Liver (tissue), 9 donors: Measurements from ENCODE around the gene ARHGAP1. TPM values are rescaled to one million over a fixed set of nuclear protein-coding genes. Genes with fewer than 3 reads are reported as not detected.
A peak's percentile ranks its signal among the peaks of the same experiment; 100 is the strongest.
"Not testable (repeated sequence)": the region's sequence is repeated elsewhere in the genome, so short reads cannot be mapped to it uniquely, and the experiment has no call there.

Experiments
- DNase-seq: peaks from one replicate; pipeline ENCODE4 v3.0.0-alpha.2; 2017; ENCODE audit warnings: low spot score
- H3K27ac ChIP-seq, 2 donors: one replicate each; pipeline ENCODE4 v1.7.0; 2013; ENCODE audit warnings: inconsistent platforms in 2 of 2, low read length in 2 of 2, control low read depth in 1 of 2, low read depth in 1 of 2, mild to moderate bottlenecking in 1 of 2
- H3K27me3 ChIP-seq, 4 donors: one replicate each; pipeline versions ENCODE4 v1.6.1 to v1.7.0; 2013; ENCODE audit warnings: low read length in 3 of 4, inconsistent platforms in 1 of 4, mild to moderate bottlenecking in 1 of 4, moderate library complexity in 1 of 4; ENCODE audit not compliant: control insufficient read depth in 4 of 4, insufficient read depth in 4 of 4
- H3K36me3 ChIP-seq, 4 donors: one replicate each; pipeline versions ENCODE4 v1.6.1 to v1.7.0; 2013; ENCODE audit warnings: low read length in 3 of 4, mild to moderate bottlenecking in 3 of 4, low read depth in 1 of 4, moderate library complexity in 1 of 4; ENCODE audit not compliant: control insufficient read depth in 4 of 4, insufficient read depth in 3 of 4
- H3K4me1 ChIP-seq, 4 donors: one replicate each; pipeline versions ENCODE4 v1.6.1 to v1.7.0; 2013; ENCODE audit warnings: low read length in 3 of 4, mild to moderate bottlenecking in 3 of 4, moderate library complexity in 1 of 4; ENCODE audit not compliant: control insufficient read depth in 4 of 4, insufficient read depth in 4 of 4
- H3K4me3 ChIP-seq, 3 donors: one replicate each; pipeline versions ENCODE4 v1.6.1 to v1.7.0; 2013; ENCODE audit warnings: low read length in 3 of 3, control low read depth in 1 of 3, low read depth in 1 of 3, mild to moderate bottlenecking in 1 of 3
- H3K9ac ChIP-seq, 2 donors: one replicate each; pipeline ENCODE4 v1.7.0; 2013; ENCODE audit warnings: low read length in 2 of 2, mild to moderate bottlenecking in 2 of 2, moderate library complexity in 2 of 2, control low read depth in 1 of 2, low read depth in 1 of 2
- H3K9me3 ChIP-seq, 4 donors: one replicate each; pipeline versions ENCODE4 v1.6.1 to v1.7.0; 2013; ENCODE audit warnings: low read length in 3 of 4; ENCODE audit not compliant: control insufficient read depth in 4 of 4
- EGR1 ChIP-seq, 2 donors: IDR thresholded peaks; 2 replicates each; pipeline ENCODE4 v1.6.1; 2016 to 2018; ENCODE audit warnings: antibody characterized with exemption in 2 of 2, low read depth in 2 of 2
- GABPA ChIP-seq, 2 donors: IDR thresholded peaks in 1 of 2; conservative IDR thresholded peaks in 1 of 2; 2 replicates each; pipeline ENCODE4 v1.6.1; 2016; ENCODE audit warnings: antibody characterized with exemption in 2 of 2, mild to moderate bottlenecking in 1 of 2, moderate library complexity in 1 of 2
- HNF4A ChIP-seq, 2 donors: conservative IDR thresholded peaks; 2 replicates each; pipeline ENCODE4 v1.6.1; 2016; ENCODE audit warnings: antibody characterized with exemption in 2 of 2, mild to moderate bottlenecking in 2 of 2
- JUND ChIP-seq, 2 donors: IDR thresholded peaks; 2 replicates each; pipeline ENCODE4 v1.6.1; 2016; ENCODE audit warnings: antibody characterized with exemption in 2 of 2
- NR2F2 ChIP-seq: IDR thresholded peaks from 2 replicates; pipeline ENCODE4 v1.6.1; 2016; ENCODE audit warnings: antibody characterized with exemption
- RAD21 ChIP-seq, 2 donors: IDR thresholded peaks; 2 replicates each; pipeline ENCODE4 v1.6.1; 2016; ENCODE audit warnings: antibody characterized with exemption in 2 of 2, mild to moderate bottlenecking in 2 of 2
- RXRA ChIP-seq, 2 donors: IDR thresholded peaks; 2 replicates each; pipeline ENCODE4 v1.6.1; 2017 to 2018; ENCODE audit warnings: antibody characterized with exemption in 2 of 2, mild to moderate bottlenecking in 1 of 2
- SP1 ChIP-seq: IDR thresholded peaks from 2 replicates; pipeline ENCODE4 v1.6.1; 2018; ENCODE audit warnings: antibody characterized with exemption, mild to moderate bottlenecking
- YY1 ChIP-seq: IDR thresholded peaks from 2 replicates; pipeline ENCODE4 v1.6.1; 2016; ENCODE audit warnings: antibody characterized with exemption, mild to moderate bottlenecking
- WGBS: extraction: QIAGEN DNeasy Blood & Tissue Kit; methylation state at CpG from one replicate; pipeline ENCODE4 v1.1.7; 2013; 5-methylcytosine and 5-hydroxymethylcytosine counted together
- polyA plus RNA-seq, 2 donors: library from polyadenylated mRNA; stranded (reverse) in 1 of 2; unstranded in 1 of 2; fragments of 200-250 nt in 1 of 2; fragments of >200 nt in 1 of 2; fragmentation: Nextera tagmentation in 1 of 2; extraction: Ambion mirVana in 1 of 2; gene quantifications; one replicate each; pipeline versions ENCODE4 v1.2.1 to v1.2.3, GENCODE V29; 2013 to 2015
- total RNA-seq, 2 donors: library from RNA; depleted of rRNA; stranded (reverse); fragments of >200 nt; gene quantifications; one replicate each; pipeline ENCODE4 v1.2.3, GENCODE V29; 2014
- TF ChIP-seq, protein P1 (sequence below): fragments of 150-350 bp; IDR thresholded peaks from 2 replicates; pipeline ENCODE4 v1.5.1; 2017; ENCODE audit warnings: improper control_type of control experiment, low read depth, low read length; ENCODE audit not compliant: missing input control
- TF ChIP-seq, protein P2 (sequence below): IDR thresholded peaks from 2 replicates; pipeline ENCODE4 v1.6.1; 2016; ENCODE audit warnings: antibody characterized with exemption
- donor health status: healthy.
- donor health status: healthy.
- donor health status: healthy.
- donor health status: healthy.
- donor health status: healthy.

ARHGAP1 gene
- total and polyA plus RNA-seq, 4 donors = 10.9 to 21.9 (median 20.1) TPM

- TF ChIP-seq HNF4A (conservative IDR thresholded peaks at IDR 0.05) (peak; percentile 36 to 37), NR2F2 (peak; percentile 63), RAD21 (IDR thresholded peaks at IDR 0.05) (no peak), YY1 (no peak), RXRA (IDR thresholded peaks at IDR 0.05) (peak; percentile 46 to 68), SP1 (peak; percentile 56), GABPA (IDR thresholded peaks at IDR 0.05 in 1 of 2, conservative IDR thresholded peaks at IDR 0.05 in 1 of 2) (peak in 1 of 2 donors; percentile 38)
- TF ChIP-seq, protein P1, sequence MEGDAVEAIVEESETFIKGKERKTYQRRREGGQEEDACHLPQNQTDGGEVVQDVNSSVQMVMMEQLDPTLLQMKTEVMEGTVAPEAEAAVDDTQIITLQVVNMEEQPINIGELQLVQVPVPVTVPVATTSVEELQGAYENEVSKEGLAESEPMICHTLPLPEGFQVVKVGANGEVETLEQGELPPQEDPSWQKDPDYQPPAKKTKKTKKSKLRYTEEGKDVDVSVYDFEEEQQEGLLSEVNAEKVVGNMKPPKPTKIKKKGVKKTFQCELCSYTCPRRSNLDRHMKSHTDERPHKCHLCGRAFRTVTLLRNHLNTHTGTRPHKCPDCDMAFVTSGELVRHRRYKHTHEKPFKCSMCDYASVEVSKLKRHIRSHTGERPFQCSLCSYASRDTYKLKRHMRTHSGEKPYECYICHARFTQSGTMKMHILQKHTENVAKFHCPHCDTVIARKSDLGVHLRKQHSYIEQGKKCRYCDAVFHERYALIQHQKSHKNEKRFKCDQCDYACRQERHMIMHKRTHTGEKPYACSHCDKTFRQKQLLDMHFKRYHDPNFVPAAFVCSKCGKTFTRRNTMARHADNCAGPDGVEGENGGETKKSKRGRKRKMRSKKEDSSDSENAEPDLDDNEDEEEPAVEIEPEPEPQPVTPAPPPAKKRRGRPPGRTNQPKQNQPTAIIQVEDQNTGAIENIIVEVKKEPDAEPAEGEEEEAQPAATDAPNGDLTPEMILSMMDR = no peak
- Histone ChIP-seq H3K27ac (peak overlapping the region; percentile 85 to 92), H3K4me1 (peaks cover 0 to 13% (median 5%) of the 10 kb centered on the region in 4 donors), H3K4me3 (no peak overlapping the region), H3K9ac (no peak overlapping the region), H3K27me3 (no peaks in the 10 kb centered on the region), H3K36me3 (peaks cover 2 to 11% (median 6%) of the 10 kb centered on the region in 4 donors), H3K9me3 (no peaks in the 10 kb centered on the region)
- 48% methylated on average over 10 of the region's 10 CpGs for WGBS
- DNase-seq = no peak
These were observed 10.4 kb upstream of the ARHGAP1 start for GRCh38 chr11:46710821-46711269.

GRCh38 chr11:46709351-46709750 lies 8.9 kb upstream of the ARHGAP1 start:
- 95% methylated on average over 9 of the region's 9 CpGs for WGBS
- H3K4me3 ChIP-seq = not testable (repeated sequence)

GRCh38 chr11:46706886-46707285 lies 6.5 kb upstream of the ARHGAP1 start:
- no peak overlapping the region for H3K4me3 ChIP-seq
- H3K9ac ChIP-seq = no peak overlapping the region
- DNase-seq = no peak
- peaks cover 12 to 44% (median 34%) of the 10 kb centered on the region in 4 donors for H3K36me3 ChIP-seq
- H3K27ac ChIP-seq = no peak overlapping the region
- 92% methylated on average over 7 of the region's 7 CpGs for WGBS
- no peaks in the 10 kb centered on the region for H3K27me3 ChIP-seq
- TF ChIP-seq JUND (IDR thresholded peaks at IDR 0.05) (no peak), EGR1 (IDR thresholded peaks at IDR 0.05; ENCODE audit: low read depth in 2 of 2) (no peak)
- no peaks in the 10 kb centered on the region for H3K9me3 ChIP-seq
- H3K4me1 ChIP-seq = peaks cover 0 to 20% (median 13%) of the 10 kb centered on the region in 4 donors

More at GRCh38 chr11:46709351-46709750, 8.9 kb upstream of the ARHGAP1 start:
- not testable (repeated sequence) for DNase-seq, H3K9me3 ChIP-seq, H3K4me1 ChIP-seq, H3K9ac ChIP-seq, H3K27me3 ChIP-seq, H3K27ac ChIP-seq
- H3K36me3 ChIP-seq = peaks cover 10 to 26% (median 18%) of the 10 kb centered on the region in 4 donors

GRCh38 chr11:46705070-46705688 lies 4.8 kb upstream of the ARHGAP1 start:
- WGBS = 98% methylated on average over 31 of the region's 31 CpGs
- no peak overlapping the region for H3K27ac ChIP-seq
- TF ChIP-seq NR2F2 = no peak
- no peak for TF ChIP-seq RAD21 (IDR thresholded peaks at IDR 0.05)
- TF ChIP-seq, protein P2, sequence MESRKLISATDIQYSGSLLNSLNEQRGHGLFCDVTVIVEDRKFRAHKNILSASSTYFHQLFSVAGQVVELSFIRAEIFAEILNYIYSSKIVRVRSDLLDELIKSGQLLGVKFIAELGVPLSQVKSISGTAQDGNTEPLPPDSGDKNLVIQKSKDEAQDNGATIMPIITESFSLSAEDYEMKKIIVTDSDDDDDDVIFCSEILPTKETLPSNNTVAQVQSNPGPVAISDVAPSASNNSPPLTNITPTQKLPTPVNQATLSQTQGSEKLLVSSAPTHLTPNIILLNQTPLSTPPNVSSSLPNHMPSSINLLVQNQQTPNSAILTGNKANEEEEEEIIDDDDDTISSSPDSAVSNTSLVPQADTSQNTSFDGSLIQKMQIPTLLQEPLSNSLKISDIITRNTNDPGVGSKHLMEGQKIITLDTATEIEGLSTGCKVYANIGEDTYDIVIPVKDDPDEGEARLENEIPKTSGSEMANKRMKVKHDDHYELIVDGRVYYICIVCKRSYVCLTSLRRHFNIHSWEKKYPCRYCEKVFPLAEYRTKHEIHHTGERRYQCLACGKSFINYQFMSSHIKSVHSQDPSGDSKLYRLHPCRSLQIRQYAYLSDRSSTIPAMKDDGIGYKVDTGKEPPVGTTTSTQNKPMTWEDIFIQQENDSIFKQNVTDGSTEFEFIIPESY = no peak
- TF ChIP-seq JUND (IDR thresholded peaks at IDR 0.05) = no peak
- H3K4me3 ChIP-seq = no peak overlapping the region
- peaks cover 12 to 44% (median 34%) of the 10 kb centered on the region in 4 donors for H3K36me3 ChIP-seq
- no peaks in the 10 kb centered on the region for H3K27me3 ChIP-seq
- H3K9ac ChIP-seq = no peak overlapping the region
- no peak for DNase-seq
- H3K9me3 ChIP-seq = no peaks in the 10 kb centered on the region
- peaks cover 0 to 21% (median 16%) of the 10 kb centered on the region in 4 donors for H3K4me1 ChIP-seq
